T-helper 17 cell (primary cell): ENCODE results near the gene DNM2. TPM values are rescaled to one million over a fixed set of nuclear protein-coding genes. Genes with fewer than 3 reads are reported as not detected.

Experiments
- ATAC-seq: fragments of 150-1000 bp; cut with Tn5 transposase; 2 replicates; pipeline ENCODE4 v1.10.0; 2021; ENCODE audit warnings: mild to moderate bottlenecking, moderate library complexity
- DNase-seq, 3 donors: peaks; one replicate each; pipeline versions ENCODE4 v3.0.0 to v3.0.0-alpha.2; 2020 to 2021
- H3K9me3 ChIP-seq: one replicate; pipeline ENCODE4 v1.7.0; 2013; ENCODE audit warnings: low read length, mild to moderate bottlenecking; ENCODE audit not compliant: control insufficient read depth, poor library complexity, severe bottlenecking
- H3K27ac Mint-ChIP-seq: one replicate; pipeline ENCODE4 v1.8.0; 2022; ENCODE audit warnings: mild to moderate bottlenecking, moderate library complexity, mixed read lengths
- H3K27me3 Mint-ChIP-seq: one replicate; pipeline ENCODE4 v1.8.0; 2022; ENCODE audit warnings: mixed read lengths
- H3K36me3 Mint-ChIP-seq: one replicate; pipeline ENCODE4 v1.8.0; 2022; ENCODE audit warnings: low read depth, mixed read lengths
- H3K4me1 Mint-ChIP-seq: one replicate; pipeline ENCODE4 v1.8.0; 2022; ENCODE audit warnings: mild to moderate bottlenecking, mixed read lengths
- H3K4me3 Mint-ChIP-seq: one replicate; pipeline ENCODE4 v1.8.0; 2022; ENCODE audit warnings: mild to moderate bottlenecking, moderate library complexity, mixed read lengths
- total RNA-seq, 4 donors: library from RNA in 2 of 4; stranded (reverse) in 2 of 4; gene quantifications; one replicate each; pipeline ENCODE4 v1.2.3 and lab custom pipeline; 2022 to 2026

DNM2 gene
- total RNA-seq, 2 donors from 2014 or later = 267 to 273 TPM

DNA sequence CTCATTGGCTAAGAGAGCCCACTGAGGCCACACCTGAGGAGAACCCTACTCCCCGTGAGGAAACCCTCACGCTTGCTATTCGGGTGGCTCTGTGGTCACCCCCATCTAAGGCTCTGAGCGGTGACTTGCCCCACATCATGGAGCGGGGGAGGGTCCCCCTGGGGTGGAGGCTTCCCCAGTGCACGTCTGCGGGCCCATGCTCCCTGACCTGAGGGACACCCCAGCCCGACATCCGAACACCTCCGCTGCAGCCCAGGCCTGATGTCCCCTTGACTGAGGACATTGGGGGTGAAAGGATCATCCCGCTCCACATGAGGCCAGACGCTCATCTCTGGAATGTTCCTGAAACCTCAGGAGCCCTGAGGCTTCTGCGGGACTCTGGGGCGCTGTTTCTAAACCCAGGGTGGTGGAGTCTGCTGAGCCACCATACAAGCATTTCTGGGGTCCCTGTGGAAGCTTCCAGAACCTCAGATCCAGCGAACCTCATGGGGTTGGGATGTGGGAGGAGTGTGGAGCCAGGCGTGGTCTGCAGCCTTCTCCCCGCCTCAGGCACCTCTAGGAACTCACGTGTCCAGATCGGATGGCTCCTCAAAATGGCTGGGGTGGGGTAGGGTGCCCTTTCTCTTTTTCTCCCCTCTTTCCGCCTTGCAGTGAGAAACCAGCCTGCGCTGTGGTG is 98.2 kb downstream of the DNM2 start:
- ATAC-seq (no peak), DNase-seq (no peak)
- peaks cover 8% of the 10 kb centered on the region for H3K36me3 Mint-ChIP-seq
- H3K4me3 Mint-ChIP-seq = no peak overlapping the region
- no peaks in the 10 kb centered on the region for H3K9me3 ChIP-seq
- peaks cover 9% of the 10 kb centered on the region for H3K4me1 Mint-ChIP-seq
- H3K27me3 Mint-ChIP-seq = no peaks in the 10 kb centered on the region
- H3K27ac Mint-ChIP-seq = peak overlapping the region; percentile 41

DNA sequence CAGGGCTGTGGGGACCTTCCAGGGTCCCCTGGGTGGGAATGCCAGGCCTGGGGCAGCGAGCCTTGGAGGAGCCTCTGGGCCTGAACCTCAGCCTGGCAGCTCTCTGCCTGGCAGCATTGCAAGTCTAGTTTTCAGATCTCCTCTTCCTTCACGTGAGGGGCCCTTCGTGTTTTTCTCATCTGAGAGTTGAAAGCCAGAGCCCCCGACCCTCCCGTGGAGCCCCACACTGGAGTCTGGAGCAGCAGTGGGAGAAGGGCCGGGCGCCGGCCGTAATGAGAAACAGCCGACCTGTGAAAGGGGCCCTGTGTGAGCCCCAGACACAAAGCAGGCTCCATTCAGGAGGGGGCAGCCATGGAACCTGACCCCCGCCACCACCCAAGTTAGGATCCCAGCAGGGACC is 98.8 kb downstream of the DNM2 start:
- Mint-ChIP-seq H3K36me3 (peaks cover 8% of the 10 kb centered on the region), H3K4me3 (no peak overlapping the region), H3K27me3 (no peaks in the 10 kb centered on the region), H3K27ac (peak overlapping the region; percentile 70), H3K4me1 (peaks cover 9% of the 10 kb centered on the region)
- DNase-seq = no peak
- ATAC-seq = no peak
- no peaks in the 10 kb centered on the region for H3K9me3 ChIP-seq

DNA sequence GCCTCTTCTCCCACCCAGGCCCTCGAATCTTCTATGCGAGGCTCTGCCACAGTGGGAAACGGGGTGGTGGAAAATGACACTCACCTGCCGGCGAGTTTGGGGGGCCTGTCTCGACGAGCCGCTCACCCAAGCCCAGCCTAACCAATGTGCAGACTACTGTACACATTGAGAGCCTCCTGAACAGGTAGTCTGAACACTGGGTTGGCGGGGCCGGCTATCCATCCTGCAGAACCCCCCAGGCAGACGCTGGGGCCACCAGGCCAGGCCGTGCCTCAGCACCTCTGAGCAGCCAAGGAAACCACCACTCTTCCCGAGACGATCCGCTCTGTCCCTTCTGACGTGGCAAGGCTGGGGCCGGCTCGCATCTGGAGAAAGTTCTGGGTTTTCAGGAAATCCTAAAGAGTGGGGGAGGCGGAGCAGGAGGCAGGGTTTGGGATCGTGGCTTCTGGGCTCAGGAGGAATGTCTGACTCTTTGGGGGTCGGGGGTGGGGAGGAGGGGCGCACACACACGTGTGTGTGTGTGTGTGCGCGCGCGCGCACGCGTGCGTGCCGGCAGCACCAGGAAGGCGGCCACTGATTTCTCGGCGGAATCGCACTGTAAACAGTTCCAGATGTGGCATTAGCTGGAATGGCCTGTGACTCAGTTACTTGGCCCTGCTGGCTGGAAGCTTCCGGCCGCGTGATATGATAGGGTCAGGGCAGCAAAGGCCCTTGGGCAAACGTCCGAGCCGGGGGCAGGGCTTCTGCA is 99.6 kb downstream of the DNM2 start:
- Mint-ChIP-seq H3K27ac (no peak overlapping the region), H3K27me3 (no peaks in the 10 kb centered on the region), H3K36me3 (peaks cover 8% of the 10 kb centered on the region), H3K4me3 (no peak overlapping the region), H3K4me1 (peaks cover 9% of the 10 kb centered on the region)
- ATAC-seq = no peak
- H3K9me3 ChIP-seq = no peaks in the 10 kb centered on the region
- no peak for DNase-seq

DNA sequence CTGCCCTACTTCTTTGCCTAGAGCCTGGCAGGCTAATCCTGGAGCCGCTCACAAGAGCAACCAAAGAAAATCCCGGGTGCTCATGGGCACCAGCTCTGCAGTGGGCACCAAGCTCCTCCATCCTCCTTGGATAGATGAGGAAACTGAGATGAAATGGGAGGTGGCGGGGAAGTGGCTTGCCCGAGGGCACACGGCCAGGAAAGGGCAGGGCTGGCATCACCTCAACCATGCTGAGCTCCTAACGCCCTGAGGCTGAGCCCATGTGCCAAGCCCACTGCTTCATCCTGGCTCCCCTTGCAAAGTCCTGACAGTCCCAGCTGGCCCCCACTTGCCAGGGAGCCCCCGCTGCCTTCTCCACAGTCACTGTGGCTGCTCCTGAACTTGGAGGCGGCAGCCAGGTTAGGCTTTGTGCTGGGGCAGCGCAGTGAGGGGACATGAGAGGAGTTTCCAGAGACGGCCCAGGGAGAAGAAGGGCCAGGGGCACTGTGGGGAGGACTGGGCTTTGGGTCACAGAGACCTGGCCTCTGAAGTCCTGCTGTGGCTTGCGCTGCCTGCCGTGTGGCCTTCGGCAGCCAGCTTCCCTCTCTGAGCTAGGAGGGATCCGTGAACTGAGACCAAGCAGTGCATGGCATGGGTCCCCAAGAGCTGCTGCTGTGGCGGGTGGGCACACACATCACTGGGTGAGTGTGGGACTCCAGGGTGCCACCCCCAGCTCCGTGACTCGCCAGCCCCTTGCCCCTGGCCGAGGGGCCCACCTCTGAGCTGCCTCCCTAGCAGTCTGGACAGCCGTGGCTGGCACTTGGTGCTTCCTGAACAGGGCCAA is 100.6 kb downstream of the DNM2 start:
- Mint-ChIP-seq H3K4me1 (peaks cover 9% of the 10 kb centered on the region), H3K36me3 (peaks cover 8% of the 10 kb centered on the region), H3K27me3 (no peaks in the 10 kb centered on the region), H3K27ac (no peak overlapping the region), H3K4me3 (no peak overlapping the region)
- ATAC-seq (no peak), DNase-seq (no peak)
- no peaks in the 10 kb centered on the region for H3K9me3 ChIP-seq

DNA sequence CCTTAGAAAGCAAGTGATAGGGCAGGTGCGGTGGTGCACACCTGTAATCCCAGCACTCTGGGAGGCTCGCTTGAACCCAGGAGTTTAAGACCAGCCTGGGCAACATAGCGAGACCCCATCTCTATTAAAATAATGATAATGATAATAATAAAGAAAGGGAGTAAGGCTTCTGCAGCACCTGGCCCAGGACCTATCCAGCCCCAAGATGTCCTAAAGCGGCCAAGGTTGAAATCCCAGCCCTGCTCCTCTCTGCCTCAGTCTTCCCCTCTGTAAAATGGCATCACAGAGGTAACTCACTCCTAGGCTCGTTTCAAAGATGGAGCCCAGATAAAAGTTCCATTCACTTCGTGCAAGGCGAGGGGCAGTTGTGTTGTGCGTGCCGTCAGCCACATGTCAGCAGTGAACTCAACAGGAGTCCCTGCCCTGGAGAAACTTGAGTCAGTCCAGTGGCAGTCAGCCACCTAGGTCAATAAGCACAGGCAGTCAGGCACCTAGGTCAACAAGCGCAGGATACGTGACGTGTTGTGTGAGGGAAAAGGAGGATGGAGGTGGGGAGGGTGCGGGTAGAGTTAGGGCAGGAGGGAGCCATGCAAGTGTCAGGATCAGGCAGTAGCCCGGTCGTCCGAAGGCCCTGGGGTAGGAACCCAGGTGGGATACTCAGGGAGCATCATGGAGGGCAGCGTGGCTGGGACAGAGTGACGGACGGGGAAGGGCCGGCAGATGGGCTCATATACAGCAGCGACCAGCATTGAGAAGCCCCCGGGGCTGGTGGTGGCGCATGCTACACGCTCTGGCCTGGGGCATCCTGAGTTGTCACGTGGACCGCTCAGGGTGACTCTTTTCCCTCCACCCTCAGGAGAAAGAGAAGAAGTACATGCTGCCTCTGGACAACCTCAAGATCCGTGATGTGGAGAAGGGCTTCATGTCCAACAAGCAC is 101.5 kb downstream of the DNM2 start:
- ATAC-seq (no peak), DNase-seq (no peak)
- H3K4me3 Mint-ChIP-seq = no peak overlapping the region
- no peaks in the 10 kb centered on the region for H3K9me3 ChIP-seq
- peaks cover 8% of the 10 kb centered on the region for H3K36me3 Mint-ChIP-seq
- H3K27ac Mint-ChIP-seq = peak overlapping the region; percentile 92
- peaks cover 8% of the 10 kb centered on the region for H3K4me1 Mint-ChIP-seq
- H3K27me3 Mint-ChIP-seq = no peaks in the 10 kb centered on the region

DNA sequence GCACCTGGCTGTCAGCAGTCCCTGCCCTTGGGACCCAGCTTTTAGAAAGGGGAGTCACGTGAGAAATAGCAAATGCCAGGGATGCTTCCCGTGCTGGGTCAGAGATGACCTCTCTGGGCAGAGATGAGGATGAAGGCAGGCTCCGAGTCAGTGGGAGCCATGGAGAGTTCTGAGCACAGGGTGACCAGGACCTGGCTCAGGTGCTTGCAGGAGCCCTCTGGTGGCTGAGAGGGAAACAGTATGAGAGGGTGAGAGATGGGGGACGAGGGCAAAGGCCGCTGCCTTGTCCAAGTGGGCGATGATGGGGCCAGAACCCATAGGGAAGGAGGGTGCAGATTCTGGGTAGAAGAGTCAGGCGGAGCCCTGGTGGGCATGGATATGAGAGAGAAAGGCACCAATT is 102.3 kb downstream of the DNM2 start:
- Mint-ChIP-seq H3K36me3 (peaks cover 5% of the 10 kb centered on the region), H3K4me3 (no peak overlapping the region), H3K27me3 (no peaks in the 10 kb centered on the region), H3K27ac (peak overlapping the region; percentile 92), H3K4me1 (peaks cover 5% of the 10 kb centered on the region)
- ATAC-seq (no peak), DNase-seq (no peak)
- no peaks in the 10 kb centered on the region for H3K9me3 ChIP-seq

DNA sequence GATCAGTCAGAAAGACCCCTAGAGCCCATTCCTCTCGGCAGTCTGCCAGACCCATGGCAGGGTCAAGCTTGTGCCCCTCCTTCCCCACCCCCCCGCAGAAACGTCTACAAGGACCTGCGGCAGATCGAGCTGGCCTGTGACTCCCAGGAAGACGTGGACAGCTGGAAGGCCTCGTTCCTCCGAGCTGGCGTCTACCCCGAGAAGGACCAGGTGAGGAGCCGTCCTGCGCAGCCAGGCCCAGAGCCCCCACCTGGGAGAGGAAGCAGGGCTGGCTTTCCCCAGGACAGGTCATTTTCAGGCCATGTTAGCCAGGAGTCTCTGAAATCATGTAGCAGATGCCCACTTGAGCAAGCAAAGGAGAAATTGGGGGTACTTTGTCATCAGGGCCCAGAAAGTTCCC is 105.8 kb downstream of the DNM2 start:
- Mint-ChIP-seq H3K27ac (no peak overlapping the region), H3K36me3 (peaks cover 5% of the 10 kb centered on the region), H3K27me3 (no peaks in the 10 kb centered on the region), H3K4me1 (peaks cover 7% of the 10 kb centered on the region), H3K4me3 (no peak overlapping the region)
- ATAC-seq (no peak), DNase-seq (no peak)
- H3K9me3 ChIP-seq = no peaks in the 10 kb centered on the region

DNA sequence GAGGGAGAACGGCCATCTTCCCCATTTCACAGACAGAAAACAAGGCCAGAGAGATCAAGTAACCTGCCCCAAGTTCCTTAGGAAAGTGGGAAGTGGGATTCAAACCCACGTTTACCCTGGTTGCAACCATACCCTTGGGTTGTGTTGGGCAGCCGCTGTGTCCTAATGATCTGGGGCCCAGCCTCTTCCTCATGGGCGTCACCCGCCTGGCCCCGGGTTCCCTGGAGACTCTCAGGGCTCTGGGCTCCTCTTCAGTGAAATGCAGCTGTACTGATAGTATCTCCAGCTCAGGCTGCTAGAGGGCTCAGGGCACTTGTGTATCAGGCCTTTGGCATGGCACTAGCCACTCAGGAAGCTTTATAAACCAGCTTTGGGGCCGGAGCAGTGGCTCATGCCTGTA is 108.4 kb downstream of the DNM2 start:
- no peaks in the 10 kb centered on the region for H3K36me3 Mint-ChIP-seq
- H3K4me1 Mint-ChIP-seq = peaks cover 2% of the 10 kb centered on the region
- no peak for ATAC-seq
- H3K27me3 Mint-ChIP-seq = no peaks in the 10 kb centered on the region
- no peak for DNase-seq
- H3K27ac Mint-ChIP-seq = peak overlapping the region; percentile 67
- H3K9me3 ChIP-seq = no peaks in the 10 kb centered on the region
- no peak overlapping the region for H3K4me3 Mint-ChIP-seq

DNA sequence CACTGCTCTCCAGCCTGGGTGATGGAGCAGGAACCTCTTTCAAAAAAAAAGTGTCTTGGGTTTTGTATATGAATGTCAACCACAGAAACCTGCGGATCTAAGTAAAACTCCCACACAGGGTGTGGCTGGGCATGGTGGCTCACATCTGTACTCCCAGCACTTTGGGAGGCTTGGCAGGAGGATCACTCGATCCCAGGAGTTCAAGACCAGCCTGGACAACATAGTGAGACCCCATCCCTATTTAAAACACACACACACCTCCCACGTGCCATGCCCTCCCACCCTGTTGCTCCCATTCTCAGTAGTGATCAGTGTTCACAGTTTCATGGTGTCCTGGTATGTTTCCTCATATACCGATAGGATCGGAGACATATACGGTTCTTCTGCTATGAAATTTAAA is 109.0 kb downstream of the DNM2 start:
- Mint-ChIP-seq H3K27ac (no peak overlapping the region), H3K27me3 (no peaks in the 10 kb centered on the region), H3K4me3 (no peak overlapping the region), H3K36me3 (no peaks in the 10 kb centered on the region), H3K4me1 (peaks cover 2% of the 10 kb centered on the region)
- no peaks in the 10 kb centered on the region for H3K9me3 ChIP-seq
- DNase-seq (no peak), ATAC-seq (no peak)

DNA sequence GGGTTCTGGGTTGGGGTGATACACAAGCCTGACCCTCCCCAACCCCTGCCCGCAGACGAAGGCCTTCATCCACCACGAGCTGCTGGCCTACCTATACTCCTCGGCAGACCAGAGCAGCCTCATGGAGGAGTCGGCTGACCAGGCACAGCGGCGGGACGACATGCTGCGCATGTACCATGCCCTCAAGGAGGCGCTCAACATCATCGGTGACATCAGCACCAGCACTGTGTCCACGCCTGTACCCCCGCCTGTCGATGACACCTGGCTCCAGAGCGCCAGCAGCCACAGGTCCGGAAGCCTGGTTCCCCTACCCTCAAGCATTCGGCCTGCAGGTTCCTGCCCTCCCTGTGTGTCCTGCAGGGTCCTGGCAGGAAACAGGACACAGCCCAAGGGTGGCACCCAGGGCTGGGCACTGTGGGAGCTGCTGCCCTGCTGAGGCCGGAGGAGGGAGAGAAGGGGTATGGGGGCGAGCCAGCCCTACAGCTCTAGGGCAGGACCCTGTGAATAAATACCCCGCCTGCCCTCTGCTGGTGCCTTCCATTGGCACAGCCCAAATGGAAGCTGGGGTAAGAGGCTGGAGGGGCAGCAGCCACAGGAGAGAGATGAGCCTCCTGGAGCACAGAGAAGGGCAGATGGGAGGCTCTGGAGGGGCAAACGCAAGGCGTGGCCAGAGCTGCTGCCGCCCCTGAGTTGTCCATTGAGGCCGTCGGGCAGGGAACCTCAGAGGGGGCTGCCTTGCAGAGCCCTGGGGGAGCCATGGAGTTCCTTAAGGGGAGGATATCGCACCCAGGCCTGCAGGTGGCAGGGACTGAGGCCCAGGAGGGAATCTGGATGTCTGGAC is 111.3 kb downstream of the DNM2 start:
- H3K27ac Mint-ChIP-seq = no peak overlapping the region
- peaks cover 2% of the 10 kb centered on the region for H3K4me1 Mint-ChIP-seq
- H3K27me3 Mint-ChIP-seq = no peaks in the 10 kb centered on the region
- DNase-seq = no peak
- H3K9me3 ChIP-seq = no peaks in the 10 kb centered on the region
- H3K4me3 Mint-ChIP-seq = peak overlapping the region; percentile 5
- ATAC-seq = no peak
- H3K36me3 Mint-ChIP-seq = no peaks in the 10 kb centered on the region

DNA sequence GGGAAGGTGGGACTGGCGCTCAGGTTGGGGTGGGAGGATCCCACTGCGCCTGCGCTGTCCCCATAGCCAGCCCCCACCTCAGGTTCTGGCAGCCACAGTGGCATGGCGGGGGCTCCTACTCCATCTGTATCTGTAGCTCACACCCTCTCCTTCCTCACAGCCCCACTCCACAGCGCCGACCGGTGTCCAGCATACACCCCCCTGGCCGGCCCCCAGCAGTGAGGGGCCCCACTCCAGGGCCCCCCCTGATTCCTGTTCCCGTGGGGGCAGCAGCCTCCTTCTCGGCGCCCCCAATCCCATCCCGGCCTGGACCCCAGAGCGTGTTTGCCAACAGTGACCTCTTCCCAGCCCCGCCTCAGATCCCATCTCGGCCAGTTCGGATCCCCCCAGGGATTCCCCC is 112.1 kb downstream of the DNM2 start:
- no peak overlapping the region for H3K4me3 Mint-ChIP-seq
- no peaks in the 10 kb centered on the region for H3K9me3 ChIP-seq
- DNase-seq = no peak
- H3K4me1 Mint-ChIP-seq = peaks cover 2% of the 10 kb centered on the region
- no peak for ATAC-seq
- peak overlapping the region; percentile 53 for H3K27ac Mint-ChIP-seq
- no peaks in the 10 kb centered on the region for H3K36me3 Mint-ChIP-seq
- H3K27me3 Mint-ChIP-seq = no peaks in the 10 kb centered on the region

DNA sequence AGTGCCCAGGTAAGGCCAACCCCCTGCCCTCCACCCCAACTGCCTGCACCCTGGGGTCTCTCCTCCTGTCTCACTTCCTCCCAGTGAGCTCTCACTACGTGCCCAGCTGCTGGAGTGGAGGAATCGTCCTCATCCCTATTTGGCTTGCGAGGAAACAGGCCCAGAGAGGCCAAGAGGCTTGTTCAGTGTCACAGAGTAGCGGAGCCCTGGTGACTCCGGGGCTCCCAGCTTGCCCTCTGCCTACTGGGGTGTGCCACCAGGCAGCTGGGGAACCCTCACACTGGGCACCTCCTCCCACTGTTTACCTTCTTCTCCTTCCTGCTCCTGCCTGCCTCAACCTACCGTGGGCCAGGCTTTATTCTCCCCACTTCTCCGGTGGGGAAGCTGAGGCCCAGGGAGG is 112.5 kb downstream of the DNM2 start:
- H3K27ac Mint-ChIP-seq = peak overlapping the region; percentile 53
- ATAC-seq (no peak), DNase-seq (no peak)
- no peaks in the 10 kb centered on the region for H3K9me3 ChIP-seq
- H3K4me1 Mint-ChIP-seq = peaks cover 3% of the 10 kb centered on the region
- no peak overlapping the region for H3K4me3 Mint-ChIP-seq
- H3K27me3 Mint-ChIP-seq = no peaks in the 10 kb centered on the region
- H3K36me3 Mint-ChIP-seq = no peaks in the 10 kb centered on the region
